HG03571 (cell line): ENCODE measurements around the gene SHBG.

Experiments
- ATAC-seq: cut with Tn5 transposase; IDR thresholded peaks from one replicate; pipeline ENCODE4 v1.9.1; 2021; ENCODE audit not compliant: unreplicated experiment

The SHBG gene

DNA sequence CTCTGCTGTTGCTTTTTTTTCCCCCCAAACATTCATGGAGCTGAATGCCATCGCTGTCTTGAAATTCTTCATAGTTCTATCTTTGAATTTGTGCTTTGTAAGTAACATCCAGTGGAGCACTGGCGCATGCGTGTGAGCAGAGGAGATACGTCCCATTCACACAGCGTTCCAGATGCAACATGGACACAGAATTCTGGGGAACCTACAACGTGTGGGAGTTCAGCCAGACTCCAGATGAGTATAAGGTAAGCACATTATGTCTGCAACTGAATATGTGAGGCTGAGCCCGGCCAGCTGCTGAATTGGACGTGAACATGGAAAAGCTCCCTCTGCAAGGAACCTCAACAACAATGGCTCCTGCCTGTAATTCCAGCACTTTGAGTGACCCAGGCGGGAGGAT, 16.5 kb downstream of the SHBG start:
- ATAC-seq = no peak

DNA sequence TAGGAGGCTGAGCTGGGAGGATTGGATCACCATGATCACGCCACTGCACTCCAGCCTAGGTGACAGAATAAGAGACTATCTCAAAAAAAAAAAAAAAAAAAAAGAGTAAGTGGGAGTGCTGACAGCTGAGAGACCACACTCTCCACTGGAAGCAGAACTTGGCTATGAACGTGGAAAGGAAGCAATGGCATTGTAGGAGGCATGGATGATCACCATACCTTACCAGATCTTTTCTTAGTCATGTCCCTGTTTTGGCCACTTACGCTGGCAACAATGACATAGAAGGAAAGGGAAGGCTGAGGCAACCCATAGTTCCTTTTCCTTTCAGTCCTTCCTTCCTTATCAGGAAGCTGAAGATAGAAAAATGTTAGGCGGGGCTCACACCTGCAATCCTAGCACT, 17.1 kb downstream of the SHBG start:
- ATAC-seq = no peak

DNA sequence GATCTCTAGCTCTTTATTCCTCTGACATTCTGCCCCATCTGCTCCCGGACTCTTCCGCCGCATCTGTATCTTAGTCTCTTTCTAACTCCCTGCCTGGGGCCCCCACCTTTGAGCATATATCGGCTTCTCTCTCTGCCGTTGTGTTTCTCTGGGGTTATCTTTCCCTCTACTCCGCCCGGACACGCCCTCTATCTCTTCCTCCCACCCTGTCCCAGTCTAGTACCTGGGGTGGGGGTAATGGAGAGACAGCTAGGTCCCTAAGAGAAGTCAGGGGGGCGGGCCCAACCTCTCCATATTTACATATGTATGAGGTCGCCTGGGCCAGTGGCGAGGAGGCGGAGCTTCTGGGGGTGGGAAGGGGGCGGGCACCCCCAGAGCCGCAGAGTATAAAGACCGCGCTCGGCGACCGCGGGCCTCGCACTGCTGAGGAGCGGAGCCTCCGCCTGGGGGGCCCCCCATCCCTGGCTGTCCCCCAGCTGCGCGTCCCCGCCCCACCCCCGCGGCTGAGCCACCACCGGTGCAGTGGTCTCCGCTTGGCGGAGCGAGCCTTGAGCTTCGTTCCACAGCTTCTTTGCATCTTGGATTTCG, 20.7 kb downstream of the SHBG start, which contains the start of gene ATP1B2:
TSS of gene ATP1B2 (plus strand) at position 418 of the 588 bp plus-strand sequence. CDS start 593 bp downstream, outside the sequence.
- no peak for ATAC-seq

DNA sequence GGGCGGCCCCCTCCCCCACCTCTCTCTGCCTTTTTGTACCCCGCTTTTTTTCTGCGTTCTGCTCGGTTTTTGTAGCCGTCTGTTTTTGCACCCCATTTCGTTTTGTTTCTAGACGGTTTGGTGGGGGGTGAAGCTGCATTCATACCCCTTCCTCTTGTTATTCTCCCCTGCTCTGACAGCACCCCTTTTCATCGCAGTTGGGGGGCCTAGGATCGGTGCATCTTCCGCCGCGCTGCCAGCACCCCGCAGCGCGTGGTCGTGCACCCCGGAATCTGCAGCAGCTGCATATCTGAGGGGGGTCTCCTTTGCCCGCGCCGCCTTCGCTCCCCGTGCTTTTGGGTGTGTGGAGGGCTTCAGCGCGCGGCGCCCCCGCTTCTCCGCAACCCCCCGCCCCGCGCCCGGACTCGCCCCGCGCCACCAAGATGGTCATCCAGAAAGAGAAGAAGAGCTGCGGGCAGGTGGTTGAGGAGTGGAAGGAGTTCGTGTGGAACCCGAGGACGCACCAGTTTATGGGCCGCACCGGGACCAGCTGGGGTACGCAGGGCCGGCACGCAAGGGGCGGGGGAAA, 21.2 kb downstream of the SHBG start:
- no peak for ATAC-seq

DNA sequence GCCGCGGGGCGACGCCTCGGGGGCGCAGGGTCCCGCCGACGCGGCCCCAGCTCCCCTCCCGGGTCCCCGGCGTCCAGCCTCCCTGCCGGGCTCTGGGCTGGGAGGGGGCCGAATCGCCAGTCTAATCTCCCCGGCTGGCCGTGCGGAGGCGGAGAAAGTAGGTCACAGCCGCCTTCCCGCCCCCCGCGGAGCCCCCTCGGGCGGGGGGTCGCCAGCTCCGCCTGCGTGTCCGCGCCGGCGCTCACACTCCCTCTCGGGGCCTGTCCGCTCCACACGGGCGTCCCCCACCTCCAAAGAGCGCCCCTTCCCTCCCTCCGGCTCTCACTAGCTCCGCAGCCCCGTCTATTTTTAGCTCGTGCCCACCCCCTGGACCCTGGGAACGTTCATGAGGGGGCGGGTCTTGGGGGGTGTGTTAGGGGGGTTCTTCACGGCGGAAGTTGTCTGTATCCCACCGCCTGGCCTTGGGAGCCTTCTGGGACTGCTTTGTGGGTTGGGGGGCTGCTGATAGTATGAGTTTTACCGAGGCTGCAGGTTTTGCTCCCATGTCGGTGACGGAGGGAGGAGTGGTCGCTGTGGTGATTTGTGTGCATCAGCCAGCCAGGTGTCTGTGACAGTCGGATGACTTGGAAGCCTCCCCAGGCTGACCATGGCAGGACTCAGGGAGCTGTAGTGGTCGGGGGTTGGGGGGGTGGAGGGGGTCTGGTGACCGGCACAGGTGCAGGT, 21.9 kb downstream of the SHBG start:
- no peak for ATAC-seq

DNA sequence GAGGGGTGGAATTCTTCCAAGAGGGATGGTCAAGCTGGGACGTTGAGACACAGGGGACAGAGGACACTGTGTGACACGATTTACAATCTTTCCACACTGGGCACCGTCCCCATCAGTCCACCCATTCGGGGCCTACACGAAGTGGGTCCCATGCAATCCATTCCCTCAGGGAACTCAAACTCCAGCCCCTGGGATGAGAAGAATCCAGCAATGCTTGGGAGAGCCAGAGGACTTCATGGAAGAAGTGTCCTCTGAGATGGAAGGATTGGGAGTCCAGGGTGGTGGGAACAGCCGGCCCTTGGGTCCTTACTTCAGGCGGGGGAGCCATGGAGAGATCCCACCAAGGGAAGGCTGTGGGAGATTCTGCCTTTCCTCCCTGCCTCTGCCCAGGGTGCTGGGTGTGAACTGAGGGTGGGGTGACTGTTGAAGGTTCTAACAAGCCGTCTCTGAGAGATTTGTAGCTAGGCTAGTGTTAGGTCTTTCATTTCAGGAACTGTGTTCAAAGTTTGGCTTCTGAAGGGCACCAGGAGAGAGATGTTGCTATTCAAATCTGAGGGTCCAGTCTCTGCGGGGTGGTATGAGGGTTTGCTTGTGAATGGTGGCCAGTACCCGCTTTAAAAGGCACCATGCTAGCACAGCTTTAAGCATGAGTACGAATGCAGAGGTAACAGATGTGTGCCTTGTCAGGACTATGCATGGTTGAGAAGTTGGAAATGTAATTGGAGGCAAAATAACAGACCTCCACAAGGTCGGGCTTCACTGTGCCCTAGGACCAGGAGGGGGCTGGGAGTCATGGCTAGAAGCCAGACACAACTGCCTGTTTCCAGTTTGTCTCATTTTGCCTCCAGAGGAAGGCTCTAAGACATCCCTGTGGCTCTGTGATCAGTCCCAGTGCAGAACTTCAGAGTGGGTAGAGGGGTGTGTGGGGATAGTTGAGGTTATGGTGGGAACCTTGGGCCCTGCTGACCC, 22.7 kb downstream of the SHBG start:
- no peak for ATAC-seq

DNA sequence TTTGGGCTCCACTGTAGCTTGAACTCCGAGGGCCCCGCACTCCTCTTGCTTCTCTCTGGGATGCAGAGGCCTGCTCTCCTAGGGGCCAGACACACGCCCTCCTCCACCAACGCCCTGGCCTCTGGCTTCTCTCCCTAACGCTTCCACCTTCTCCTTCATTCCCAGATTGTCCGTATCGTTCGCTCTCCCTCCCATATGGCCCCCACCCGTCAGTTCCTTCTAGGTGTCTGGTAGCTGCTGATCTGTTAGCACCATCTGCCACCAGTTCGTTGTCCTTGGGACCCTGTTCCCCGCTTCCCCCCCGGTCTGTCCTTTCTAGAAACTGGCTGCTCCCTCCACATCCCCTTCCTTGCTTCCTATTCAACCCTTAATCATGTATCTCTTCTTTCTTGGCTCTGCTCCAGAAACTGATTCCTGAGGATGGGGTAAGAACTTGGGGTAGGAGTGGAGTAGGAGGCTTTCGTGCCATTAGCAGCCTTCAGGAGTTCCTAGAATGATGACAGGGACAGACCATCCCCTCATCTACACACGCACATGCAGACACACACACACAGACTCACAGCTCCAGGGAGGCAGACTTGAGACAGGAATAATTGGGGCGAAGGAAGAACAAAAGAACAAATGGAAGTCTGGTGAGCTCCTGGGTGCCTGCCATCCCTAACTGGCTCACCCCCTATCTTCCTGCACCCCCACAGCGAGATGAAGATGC, 25.1 kb downstream of the SHBG start:
- no peak for ATAC-seq

DNA sequence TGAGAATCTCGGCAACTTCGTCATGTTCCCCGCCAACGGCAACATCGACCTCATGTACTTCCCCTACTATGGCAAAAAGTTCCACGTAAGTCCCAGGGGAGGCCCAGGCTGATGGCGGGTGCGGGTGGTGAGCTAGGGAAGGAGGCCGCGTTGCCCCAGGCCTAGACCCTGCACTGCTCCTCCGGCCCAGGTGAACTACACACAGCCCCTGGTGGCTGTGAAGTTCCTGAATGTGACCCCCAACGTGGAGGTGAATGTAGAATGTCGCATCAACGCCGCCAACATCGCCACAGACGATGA, 25.6 kb downstream of the SHBG start:
- no peak for ATAC-seq

DNA sequence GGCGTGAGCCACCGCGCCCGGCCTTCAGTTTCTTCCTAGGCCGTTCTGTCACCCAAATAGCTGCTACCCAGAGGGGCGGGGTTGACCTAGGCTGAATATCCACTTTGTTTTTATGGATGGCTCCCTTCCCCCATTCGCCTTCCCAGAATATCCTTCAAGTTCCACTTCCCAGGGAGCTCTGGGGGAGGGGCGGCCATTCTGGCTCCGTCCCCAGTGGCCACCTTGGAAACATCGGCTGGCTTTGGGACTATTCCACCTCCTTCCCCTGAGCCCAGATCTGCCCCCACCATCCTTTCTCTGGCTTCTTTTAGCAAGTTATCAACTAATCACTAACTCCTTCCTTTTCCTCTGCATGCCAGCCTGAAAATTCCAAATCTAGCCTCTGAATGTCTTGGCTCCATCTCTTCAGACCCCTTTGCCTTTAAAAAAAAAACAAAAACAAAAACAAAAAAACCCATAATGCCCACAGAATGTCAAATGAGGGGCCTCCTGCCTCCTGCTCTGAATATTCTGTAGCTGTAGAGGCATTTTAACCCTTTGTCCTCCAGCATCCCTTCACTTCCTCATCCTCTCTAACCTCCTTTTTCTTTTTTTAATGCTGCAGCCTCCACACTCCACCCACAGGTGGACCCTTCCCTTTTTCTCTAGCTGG, 27.1 kb downstream of the SHBG start:
- ATAC-seq = no peak

DNA sequence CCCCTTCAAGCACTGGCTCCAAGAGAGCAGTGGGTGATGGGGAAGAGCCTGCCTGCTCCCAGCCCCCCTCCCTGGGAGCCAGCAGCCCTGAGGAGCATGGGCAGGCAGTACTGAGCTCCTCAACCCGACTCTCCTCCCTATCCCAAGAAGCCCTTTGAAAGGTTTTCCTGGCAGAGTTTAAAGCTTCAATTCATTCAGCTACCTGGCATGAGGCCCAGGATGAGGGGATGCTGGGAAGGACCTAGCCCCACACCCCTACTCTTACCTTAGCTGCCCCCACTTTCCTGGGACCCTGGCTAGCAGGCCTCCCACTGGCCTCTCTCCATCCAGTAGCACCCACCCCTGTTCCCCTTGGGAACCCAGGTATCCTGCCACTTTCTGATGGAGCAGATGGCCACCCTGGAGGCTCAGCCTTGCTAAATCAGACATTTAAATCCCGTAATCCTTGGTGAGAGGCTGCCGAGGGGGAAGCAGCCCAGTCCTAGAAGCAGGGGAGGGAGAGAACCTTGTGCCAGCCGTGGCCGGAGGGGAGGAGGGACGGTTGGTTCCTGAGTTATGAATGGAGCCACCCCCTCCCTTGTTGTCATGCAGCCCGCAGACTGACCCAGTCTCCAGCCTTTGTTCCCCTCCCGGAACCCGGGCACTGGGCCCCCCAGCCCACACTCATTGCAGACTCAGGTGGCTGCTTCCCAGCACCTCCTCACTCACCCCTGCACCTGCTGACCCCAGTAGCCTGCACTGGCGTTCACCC, 37.9 kb downstream of the SHBG start:
- ATAC-seq = no peak

DNA sequence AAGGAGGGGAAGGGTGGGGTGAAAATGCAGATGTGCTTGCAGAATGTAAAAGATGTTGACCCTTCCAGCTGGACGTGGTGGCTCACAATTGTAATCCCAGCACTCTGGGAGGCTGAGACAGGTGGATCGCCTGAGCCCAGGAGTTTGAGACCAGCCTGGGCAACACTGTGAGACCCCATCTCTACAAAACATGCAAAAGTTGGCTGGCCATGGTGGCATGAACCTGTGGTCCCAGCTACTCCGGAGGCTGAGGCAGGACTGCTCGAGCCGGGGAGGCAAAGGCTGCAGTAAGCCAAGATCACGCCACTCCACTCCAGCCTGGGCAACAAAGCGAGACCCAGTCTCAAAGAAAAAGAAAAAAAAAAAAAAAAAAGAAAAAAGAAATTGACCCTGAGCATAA, 38.5 kb downstream of the SHBG start:
- no peak for ATAC-seq

DNA sequence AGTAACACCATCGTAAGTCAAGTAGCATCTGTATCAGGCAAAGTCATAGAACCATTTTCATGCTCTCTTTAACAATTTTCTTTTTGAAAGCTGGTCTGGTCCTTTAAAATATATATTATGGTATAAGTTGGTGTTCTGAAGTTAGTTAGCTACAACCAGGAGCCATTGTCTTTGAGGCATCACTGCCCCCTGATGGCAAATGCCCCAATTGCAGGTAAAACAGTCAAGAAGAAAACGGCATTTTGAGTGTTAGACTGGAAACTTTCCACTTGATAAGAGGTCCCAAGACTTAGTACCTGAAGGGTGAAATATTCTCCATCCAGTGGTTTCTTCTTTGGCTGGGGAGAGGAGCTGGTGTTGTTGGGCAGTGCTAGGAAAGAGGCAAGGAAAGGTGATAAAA, 43.3 kb downstream of the SHBG start:
- no peak for ATAC-seq

DNA sequence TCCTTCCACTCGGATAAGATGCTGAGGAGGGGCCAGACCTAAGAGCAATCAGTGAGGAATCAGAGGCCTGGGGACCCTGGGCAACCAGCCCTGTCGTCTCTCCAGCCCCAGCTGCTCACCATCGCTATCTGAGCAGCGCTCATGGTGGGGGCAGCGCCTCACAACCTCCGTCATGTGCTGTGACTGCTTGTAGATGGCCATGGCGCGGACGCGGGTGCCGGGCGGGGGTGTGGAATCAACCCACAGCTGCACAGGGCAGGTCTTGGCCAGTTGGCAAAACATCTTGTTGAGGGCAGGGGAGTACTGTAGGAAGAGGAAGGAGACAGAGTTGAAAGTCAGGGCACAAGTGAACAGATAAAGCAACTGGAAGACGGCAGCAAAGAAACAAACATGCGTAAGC, 45.0 kb downstream of the SHBG start:
- no peak for ATAC-seq

DNA sequence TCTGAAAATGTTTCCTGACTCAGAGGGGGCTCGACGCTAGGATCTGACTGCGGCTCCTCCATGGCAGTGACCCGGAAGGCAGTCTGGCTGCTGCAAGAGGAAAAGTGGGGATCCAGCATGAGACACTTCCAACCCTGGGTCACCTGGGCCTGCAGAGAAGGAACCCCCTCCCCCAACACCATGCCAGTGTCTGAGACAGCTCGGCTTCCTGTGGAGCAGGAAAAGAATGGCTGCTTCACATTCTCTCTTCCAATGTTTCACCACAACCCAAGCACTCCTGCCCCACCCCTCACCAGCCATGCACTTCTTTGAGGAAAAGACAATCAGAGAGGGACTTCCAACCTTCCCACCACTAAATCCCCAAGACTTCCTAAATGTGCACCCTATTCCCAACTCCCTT, 46.6 kb downstream of the SHBG start:
- no peak for ATAC-seq

DNA sequence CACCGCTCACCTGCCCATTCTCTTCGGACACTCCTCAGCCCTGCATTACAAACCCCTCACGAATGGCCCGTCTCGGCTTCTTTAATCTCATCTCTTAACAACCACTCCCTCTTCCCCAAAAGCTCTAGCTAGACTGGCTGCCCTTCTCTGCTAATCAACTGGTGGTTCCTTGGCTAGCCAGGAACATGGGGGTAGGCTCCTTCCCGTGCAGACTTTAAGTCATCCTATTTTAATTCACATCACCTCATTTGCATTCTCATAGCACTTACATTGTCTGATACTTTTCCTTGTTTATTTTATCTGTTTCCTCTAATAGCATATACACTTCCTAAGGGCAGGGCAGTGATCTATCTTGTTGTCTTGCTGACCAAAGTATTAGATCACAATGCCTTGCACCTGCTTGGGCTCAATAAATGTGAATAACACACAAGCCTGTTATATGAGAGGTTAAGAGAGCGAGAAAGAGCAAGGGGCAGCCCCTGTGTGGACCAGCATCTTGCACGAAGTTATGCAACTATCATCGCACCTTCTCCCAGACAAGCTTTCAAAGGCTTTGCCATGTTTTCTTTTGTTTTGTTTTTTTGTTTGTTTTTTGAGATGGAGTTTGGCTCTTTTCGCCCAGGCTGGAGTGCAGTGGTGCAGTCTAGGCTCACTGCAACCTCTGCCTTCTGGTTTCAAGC, 47.6 kb downstream of the SHBG start:
- no peak for ATAC-seq
